HepG2 (cell line): Measurements from ENCODE around the gene TRIM31. TPM values are rescaled to one million over a fixed set of nuclear protein-coding genes. Genes with fewer than 3 reads are reported as not detected.

Experiments used
- ATRX ChIP-seq: sonication (generic); formaldehyde crosslinking; IDR thresholded peaks from 2 replicates; pipeline ENCODE4 v1.4.0; 2020; ENCODE audit warnings: missing genetic modification reagents, borderline replicate concordance
- CERS6 ChIP-seq: sonication (generic); formaldehyde crosslinking; IDR thresholded peaks from 2 replicates; pipeline ENCODE4 v1.5.0; 2020; ENCODE audit warnings: missing genetic modification reagents
- FOXP4 ChIP-seq: sonication (generic); formaldehyde crosslinking; IDR thresholded peaks from 2 replicates; pipeline ENCODE4 v1.4.0; 2020; ENCODE audit warnings: missing genetic modification reagents
- KLF12 ChIP-seq: sonication (generic); formaldehyde crosslinking; IDR thresholded peaks from 2 replicates; pipeline ENCODE4 v1.4.0; 2020; ENCODE audit warnings: missing genetic modification reagents, borderline replicate concordance
- MTERF4 ChIP-seq: sonication (generic); formaldehyde crosslinking; IDR thresholded peaks from 2 replicates; pipeline ENCODE4 v1.8.0; 2023; ENCODE audit warnings: mild to moderate bottlenecking, missing genetic modification reagents
- MXI1 ChIP-seq: IDR thresholded peaks from 3 replicates; pipeline ENCODE4 v1.6.1; 2012; ENCODE audit warnings: low read depth, low read length, inconsistent platforms, borderline replicate concordance
- ZNF142 ChIP-seq: sonication (generic); formaldehyde crosslinking; IDR thresholded peaks from 2 replicates; pipeline ENCODE4 v1.4.0; 2020; ENCODE audit warnings: missing genetic modification reagents
- ZSCAN12 ChIP-seq: sonication (generic); formaldehyde crosslinking; IDR thresholded peaks from 2 replicates; pipeline ENCODE4 v1.9.0; 2021; ENCODE audit warnings: mild to moderate bottlenecking, missing genetic modification reagents
- polyA plus RNA-seq, 8 experiments: library from polyadenylated mRNA; depleted of rRNA in 3 of 8; stranded (reverse) in 7 of 8; unstranded in 1 of 8; fragments of >200 nt; fragmentation: Illumina TruSeq in 4 of 8; extraction: Trizol in 4 of 8; gene quantifications; 2 replicates each; pipeline versions ENCODE4 v1.2.1 to v1.2.3, GENCODE V29; 2011 to 2016; ENCODE audit warnings: low read depth in 4 of 8, missing spikeins in 1 of 8, mixed read lengths in 1 of 8; ENCODE audit not compliant: insufficient read depth in 1 of 8
- total RNA-seq, 5 experiments: library from RNA; depleted of rRNA; stranded (reverse); fragments of >200 nt; fragmentation: Illumina TruSeq; extraction: Trizol; gene quantifications; 2 replicates each; pipeline ENCODE4 v1.2.3, GENCODE V29; 2016; ENCODE audit warnings: low read depth in 1 of 5

Gene TRIM31
- total and polyA plus RNA-seq, 2 of the 13 experiments (the other 11 are each of a cell fraction or from before 2014, with no cell fraction given) = 0.13 to 0.51 TPM

GRCh38 chr6:30101444-30102413, 11.2 kb downstream of the TRIM31 start (continued):
- peak; percentile 88 for TF ChIP-seq KLF12 (CRISPR knock-in tag)
- no peak for TF ChIP-seq CERS6 (CRISPR knock-in tag)
- TF ChIP-seq ZNF142 (CRISPR knock-in tag) = 0 out of 2 replicates have a peak, but pooled peaks have one; percentile 45
- TF ChIP-seq ATRX = no peak
- peak; percentile 39; the same call in 1 of the 2 replicates for TF ChIP-seq MTERF4
- no peak for TF ChIP-seq ZSCAN12 (CRISPR knock-in tag)
- TF ChIP-seq MXI1 = peak; percentile 61; the same call in 1 of the 3 replicates
- TF ChIP-seq FOXP4 (CRISPR knock-in tag) = peak; percentile 32; the same call in 1 of the 2 replicates
